AG04450 (cell line): ENCODE data around the gene CD1C. TPM values are rescaled to one million over a fixed set of nuclear protein-coding genes. Genes with fewer than 3 reads are reported as not detected.

Experiments
- CTCF ChIA-PET: fragments of 300-600, 350-600 bp; formaldehyde crosslinking; extraction: SDS; loops from one replicate; lab custom pipeline; 2022; ENCODE audit warnings: antibody characterized with exemption, inconsistent platforms; lab: Charles Lee
- POLR2A ChIA-PET: fragments of 350-600 bp; formaldehyde crosslinking; extraction: SDS; loops from one replicate; lab custom pipeline; 2021; ENCODE audit warnings: antibody characterized with exemption, inconsistent platforms; lab: Yijun Ruan, JAX
- DNase-seq: peaks from one replicate; pipeline ENCODE4 v3.0.0-alpha.2; 2011; ENCODE audit warnings: low read depth, low spot score
- H3K27ac ChIP-seq: one replicate; pipeline ENCODE4 v1.5.1; 2012; ENCODE audit warnings: low read depth, low read length, control low read depth
- H3K27me3 ChIP-seq: one replicate; pipeline ENCODE4 v1.6.0; 2012; ENCODE audit warnings: low read length; ENCODE audit not compliant: control insufficient read depth, insufficient read depth
- H3K4me3 ChIP-seq: 2 replicates; pipeline ENCODE4 v1.5.1; 2011; ENCODE audit warnings: mild to moderate bottlenecking, low read depth, low read length, control low read depth
- H3K9me3 ChIP-seq: 2 replicates; pipeline ENCODE4 v1.5.1; 2012; ENCODE audit warnings: low read length; ENCODE audit not compliant: control insufficient read depth, insufficient read depth
- polyA minus RNA-seq: library from RNA; depleted of rRNA, polyadenylated mRNA; stranded (reverse); fragments of >200 nt; gene quantifications from 2 replicates; pipeline ENCODE4 v1.2.3, GENCODE V29; 2011; rRNA and poly(A)+ RNA removed
- polyA plus RNA-seq: library from polyadenylated mRNA; depleted of rRNA; stranded (reverse); fragments of >200 nt; gene quantifications from 2 replicates; pipeline ENCODE4 v1.2.3, GENCODE V29; 2011; rRNA removed
- TF ChIP-seq, protein P1 (sequence below): IDR thresholded peaks from 2 replicates; pipeline ENCODE4 v1.5.1; 2011; ENCODE audit warnings: low read depth, low read length, control low read depth, inconsistent platforms

Gene CD1C
- polyA plus RNA-seq (not detected in 2 replicates), polyA minus RNA-seq (not detected in 2 replicates)

DNA sequence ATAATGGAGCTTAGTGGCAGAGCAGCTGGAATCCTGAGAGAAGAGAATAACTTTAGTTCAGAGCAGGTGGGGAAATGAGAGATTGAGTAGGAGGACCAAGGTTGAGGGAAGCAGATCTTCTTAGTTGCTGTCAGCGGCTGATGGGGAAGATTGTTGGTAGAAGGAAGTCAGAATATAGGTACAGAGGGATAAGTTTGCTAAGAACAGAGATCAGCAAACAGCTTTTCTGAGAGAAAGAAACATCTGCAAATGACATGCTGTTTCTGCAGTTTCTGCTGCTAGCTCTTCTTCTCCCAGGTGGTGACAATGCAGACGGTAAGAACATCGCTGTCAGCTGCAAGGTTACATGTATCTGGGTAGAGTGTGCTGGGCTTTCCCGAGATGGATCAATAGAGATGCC lies at the start of gene CD1C:
Gene CD1C, plus strand, starts transcription at position 113 of the 400 bp plus-strand sequence. Its CDS starts 142 bp downstream, at position 255.
- Histone ChIP-seq H3K27me3 (no peaks in the 10 kb centered on the region), H3K4me3 (no peak within 1 kb of the TSS), H3K27ac (no peak within 1 kb of the TSS), H3K9me3 (no peaks in the 10 kb centered on the region)
- POLR2A ChIA-PET, result no interaction called here
- TF ChIP-seq, protein P1, sequence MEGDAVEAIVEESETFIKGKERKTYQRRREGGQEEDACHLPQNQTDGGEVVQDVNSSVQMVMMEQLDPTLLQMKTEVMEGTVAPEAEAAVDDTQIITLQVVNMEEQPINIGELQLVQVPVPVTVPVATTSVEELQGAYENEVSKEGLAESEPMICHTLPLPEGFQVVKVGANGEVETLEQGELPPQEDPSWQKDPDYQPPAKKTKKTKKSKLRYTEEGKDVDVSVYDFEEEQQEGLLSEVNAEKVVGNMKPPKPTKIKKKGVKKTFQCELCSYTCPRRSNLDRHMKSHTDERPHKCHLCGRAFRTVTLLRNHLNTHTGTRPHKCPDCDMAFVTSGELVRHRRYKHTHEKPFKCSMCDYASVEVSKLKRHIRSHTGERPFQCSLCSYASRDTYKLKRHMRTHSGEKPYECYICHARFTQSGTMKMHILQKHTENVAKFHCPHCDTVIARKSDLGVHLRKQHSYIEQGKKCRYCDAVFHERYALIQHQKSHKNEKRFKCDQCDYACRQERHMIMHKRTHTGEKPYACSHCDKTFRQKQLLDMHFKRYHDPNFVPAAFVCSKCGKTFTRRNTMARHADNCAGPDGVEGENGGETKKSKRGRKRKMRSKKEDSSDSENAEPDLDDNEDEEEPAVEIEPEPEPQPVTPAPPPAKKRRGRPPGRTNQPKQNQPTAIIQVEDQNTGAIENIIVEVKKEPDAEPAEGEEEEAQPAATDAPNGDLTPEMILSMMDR, result no peak
- CTCF ChIA-PET, result no interaction called here
- DNase-seq, result no peak

DNA sequence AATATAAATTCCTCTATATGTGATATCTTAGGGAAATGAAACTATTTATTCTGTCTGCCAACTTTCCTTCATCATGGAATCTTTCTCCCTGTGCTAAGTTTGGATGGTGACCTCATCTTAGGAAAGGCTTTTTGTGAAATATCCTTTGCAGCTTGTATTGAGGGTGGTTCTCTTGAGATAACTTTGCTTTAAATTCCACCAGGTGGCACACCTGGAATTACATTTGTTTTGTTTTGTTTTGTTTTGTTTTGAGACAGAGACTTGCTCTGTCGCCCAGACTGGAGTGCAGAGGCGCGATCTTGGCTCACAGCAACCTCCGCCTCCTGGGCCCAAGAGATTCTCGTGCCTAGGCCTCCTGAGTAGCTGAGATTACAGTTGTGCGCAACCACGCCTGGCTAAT lies 43.1 kb upstream of the CD1C start:
- DNase-seq, result no peak
- ChIA-PET CTCF (no interaction called here), POLR2A (no interaction called here)
- H3K27me3 ChIP-seq, result no peaks in the 10 kb centered on the region
- TF ChIP-seq, protein P1, result no peak
- H3K27ac ChIP-seq, result no peak overlapping the region
- H3K4me3 ChIP-seq, result no peak overlapping the region
- H3K9me3 ChIP-seq, result no peaks in the 10 kb centered on the region

DNA sequence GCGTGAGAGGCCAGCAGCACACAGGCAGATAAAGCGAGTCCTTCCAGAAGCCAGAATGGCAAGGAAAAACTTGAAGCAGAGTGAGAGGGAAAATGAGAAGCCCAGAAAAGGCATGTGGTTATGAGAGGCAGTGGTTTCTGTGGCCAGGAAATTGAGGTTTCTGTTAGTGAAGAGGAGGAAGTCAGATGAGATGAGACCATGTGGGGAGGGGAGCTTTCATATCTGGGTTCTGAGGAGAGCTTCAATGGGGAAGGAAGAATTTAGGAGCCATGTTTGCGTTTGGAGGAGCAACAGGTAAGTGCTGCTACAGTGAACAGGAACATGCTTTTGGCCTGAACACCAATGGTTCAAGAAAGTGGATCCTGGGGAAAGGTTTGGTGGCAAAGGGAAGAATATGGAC lies 41.6 kb upstream of the CD1C start:
- DNase-seq, result no peak
- no peak overlapping the region for H3K4me3 ChIP-seq
- H3K9me3 ChIP-seq, result no peaks in the 10 kb centered on the region
- ChIA-PET CTCF (interaction anchor here (0.6 kb wide), 1 partner anchor 750 kb away, joined by 3 read pairs; no protein-coding TSS in a partner anchor), POLR2A (no interaction called here)
- no peaks in the 10 kb centered on the region for H3K27me3 ChIP-seq
- TF ChIP-seq, protein P1, result no peak
- H3K27ac ChIP-seq, result no peak overlapping the region

DNA sequence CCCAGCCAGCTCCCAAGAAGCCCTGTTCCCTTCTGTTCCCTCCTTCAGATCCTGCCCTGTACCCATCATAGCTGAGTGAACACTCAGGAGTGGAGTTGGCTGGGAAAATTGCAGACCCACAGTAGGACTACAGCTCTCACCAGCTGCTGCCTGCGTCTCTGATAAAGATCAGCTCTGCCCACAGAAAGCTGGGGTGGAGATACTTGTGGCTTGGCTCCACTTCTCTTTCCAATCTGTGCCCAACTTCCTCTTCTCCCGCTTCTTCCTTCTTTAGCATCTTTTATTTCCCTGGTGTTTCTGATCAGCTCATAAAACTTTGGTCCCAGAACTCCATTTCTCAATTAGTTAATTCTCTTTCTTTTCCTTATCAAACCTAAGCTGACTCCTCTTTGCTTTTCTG lies 41.0 kb upstream of the CD1C start:
- TF ChIP-seq, protein P1, result no peak
- H3K4me3 ChIP-seq, result no peak overlapping the region
- H3K27me3 ChIP-seq, result no peaks in the 10 kb centered on the region
- H3K9me3 ChIP-seq, result no peaks in the 10 kb centered on the region
- no peak for DNase-seq
- H3K27ac ChIP-seq, result no peak overlapping the region
- ChIA-PET CTCF (no interaction called here), POLR2A (no interaction called here)

DNA sequence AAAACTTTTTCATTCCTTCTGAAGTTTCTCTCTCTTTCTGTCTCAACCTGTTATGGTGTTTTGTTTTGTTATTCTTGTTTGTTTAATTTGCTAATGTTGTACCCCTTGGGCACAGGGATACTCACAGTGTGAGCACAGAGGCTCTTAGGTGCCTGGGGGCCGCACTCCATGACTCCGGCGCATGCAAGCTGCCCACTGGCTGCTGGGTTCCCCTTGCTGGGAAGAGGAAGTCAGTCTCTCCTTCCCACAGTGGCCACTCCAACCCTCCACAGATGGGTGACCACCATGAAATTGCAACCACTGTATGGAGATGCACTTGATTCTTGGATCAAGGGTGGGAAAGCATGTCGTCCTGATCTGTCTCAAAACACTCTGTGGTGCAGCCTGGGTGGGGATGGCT lies 40.1 kb upstream of the CD1C start:
- no peak overlapping the region for H3K4me3 ChIP-seq
- no peaks in the 10 kb centered on the region for H3K27me3 ChIP-seq
- ChIA-PET POLR2A (no interaction called here), CTCF (no interaction called here)
- TF ChIP-seq, protein P1, result no peak
- H3K27ac ChIP-seq, result no peak overlapping the region
- H3K9me3 ChIP-seq, result no peaks in the 10 kb centered on the region
- no peak for DNase-seq
